GM21367 (cell line): ENCODE results near the gene DPF3.

Experiments
- ATAC-seq: cut with Tn5 transposase; IDR thresholded peaks from one replicate; pipeline ENCODE4 v1.9.1; 2021; ENCODE audit not compliant: unreplicated experiment

Gene DPF3

GRCh38 chr14:72576258-72576657, 317.6 kb downstream of the DPF3 start:
- ATAC-seq = no peak

GRCh38 chr14:72574715-72575114, 319.2 kb downstream of the DPF3 start:
- ATAC-seq = no peak

- ATAC-seq = no peak
These were observed 320.0 kb downstream of the DPF3 start for GRCh38 chr14:72573725-72574417.
